Vagina (tissue), 2 donors: ENCODE results near the gene RPGRIP1. TPM values are rescaled to one million over a fixed set of nuclear protein-coding genes. Genes with fewer than 3 reads are reported as not detected.
A peak's percentile ranks its signal among the peaks of the same experiment; 100 is the strongest.

ENCODE experiments used
- DNase-seq, 2 donors: peaks; one replicate each; pipeline ENCODE4 v3.0.0-alpha.2; 2017; ENCODE audit errors: extremely low spot score in 2 of 2
- H3K27ac ChIP-seq: fragments of 200-600 bp; sonication (generic); one replicate; pipeline ENCODE4 v1.5.1; 2019
- H3K27me3 ChIP-seq: fragments of 200-600 bp; sonication (generic); one replicate; pipeline ENCODE4 v1.5.1; 2019
- H3K36me3 ChIP-seq, 2 donors: fragments of 200-600 bp; sonication (generic); one replicate each; pipeline ENCODE4 v1.5.1; 2017 to 2019
- H3K4me1 ChIP-seq: fragments of 200-600 bp; sonication (generic); one replicate; pipeline ENCODE4 v1.5.1; 2019
- H3K4me3 ChIP-seq, 2 donors: fragments of 200-600 bp; sonication (generic); 1 replicate in 1 of 2; 2 replicates in 1 of 2; pipeline ENCODE4 v1.5.1; 2016 to 2019
- H3K9me3 ChIP-seq: fragments of 200-600 bp; sonication (generic); one replicate; pipeline ENCODE4 v1.5.1; 2019
- POLR2A ChIP-seq, 2 donors: fragments of 450-650 bp; IDR thresholded peaks; one replicate each; pipeline ENCODE4 v1.6.1; 2017; ENCODE audit warnings: antibody characterized with exemption in 2 of 2, mild to moderate bottlenecking in 2 of 2, moderate library complexity in 2 of 2
- POLR2AphosphoS5 ChIP-seq, 2 donors: sonication (generic); formaldehyde crosslinking; IDR thresholded peaks; one replicate each; pipeline ENCODE4 v1.9.0; 2017; ENCODE audit warnings: antibody characterized with exemption in 2 of 2, mild to moderate bottlenecking in 2 of 2, low read depth in 1 of 2; ENCODE audit not compliant: insufficient read depth in 1 of 2
- intact Hi-C: fragments of 100-400 bp; cut with DNase I; formaldehyde crosslinking; loops from one replicate; pipeline ENCODE4 v1.15.1; 2023
- total RNA-seq: library from RNA; depleted of rRNA; stranded (reverse); fragments of >200 nt; gene quantifications from one replicate; pipeline ENCODE4 v1.2.3, GENCODE V29; 2016
- TF ChIP-seq, protein P1 (sequence below), 3 experiments: fragments of 450-650 bp in 2 of 3; fragments of 200-600 bp in 1 of 3; sonication (generic) in 1 of 3; IDR thresholded peaks; one replicate each; pipeline ENCODE4 v1.5.1; 2017 to 2019; ENCODE audit warnings: antibody characterized with exemption in 3 of 3, mild to moderate bottlenecking in 2 of 3, moderate library complexity in 2 of 3

RPGRIP1 gene
- total RNA-seq, 1 donor from 2014 or later = not detected

DNA sequence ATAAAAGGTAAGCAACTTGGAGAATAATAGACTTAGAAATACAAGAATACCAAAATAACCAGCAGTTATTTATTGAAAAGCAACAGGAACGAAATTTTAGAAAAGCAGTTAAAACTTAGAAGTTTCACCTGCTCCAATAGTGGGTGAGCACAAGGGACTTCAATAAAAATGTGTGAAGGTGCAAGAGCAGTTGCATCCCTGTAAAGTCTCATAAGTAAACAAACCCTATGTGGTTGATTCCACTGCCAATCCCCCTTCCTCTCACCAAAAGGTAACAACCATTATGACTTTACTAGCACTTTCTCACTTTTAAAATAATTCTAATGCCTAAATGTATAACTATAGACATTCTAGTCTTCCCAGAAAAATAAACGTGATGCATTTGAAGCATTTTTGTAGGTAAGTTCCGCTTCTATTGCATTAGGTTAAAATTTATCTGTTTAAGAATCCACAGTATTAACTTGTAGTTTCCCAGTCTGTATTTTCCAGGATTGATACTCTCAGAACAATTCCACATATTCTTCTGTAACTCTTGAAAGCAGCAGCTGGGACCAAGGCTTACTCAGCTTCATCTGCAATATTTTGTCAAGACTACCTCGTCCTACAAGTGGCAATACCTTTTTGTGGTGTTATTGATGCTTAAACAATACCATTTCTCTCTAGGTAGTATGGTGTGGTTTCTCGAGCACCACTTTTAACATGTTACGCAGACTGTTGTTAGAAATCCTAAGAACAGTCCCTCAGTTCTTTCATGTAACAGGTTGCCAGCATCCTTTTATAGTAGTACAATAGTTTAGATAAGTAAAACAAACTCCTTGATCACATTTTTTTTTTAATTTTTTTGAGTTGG is 42.7 kb upstream of the RPGRIP1 start:
- TF ChIP-seq POLR2AphosphoS5 (IDR thresholded peaks at IDR 0.05; ENCODE audit: insufficient read depth in 1 of 2, low read depth in 1 of 2) = no peak
- no peak for TF ChIP-seq POLR2A (IDR thresholded peaks at IDR 0.05)
- TF ChIP-seq, protein P1, sequence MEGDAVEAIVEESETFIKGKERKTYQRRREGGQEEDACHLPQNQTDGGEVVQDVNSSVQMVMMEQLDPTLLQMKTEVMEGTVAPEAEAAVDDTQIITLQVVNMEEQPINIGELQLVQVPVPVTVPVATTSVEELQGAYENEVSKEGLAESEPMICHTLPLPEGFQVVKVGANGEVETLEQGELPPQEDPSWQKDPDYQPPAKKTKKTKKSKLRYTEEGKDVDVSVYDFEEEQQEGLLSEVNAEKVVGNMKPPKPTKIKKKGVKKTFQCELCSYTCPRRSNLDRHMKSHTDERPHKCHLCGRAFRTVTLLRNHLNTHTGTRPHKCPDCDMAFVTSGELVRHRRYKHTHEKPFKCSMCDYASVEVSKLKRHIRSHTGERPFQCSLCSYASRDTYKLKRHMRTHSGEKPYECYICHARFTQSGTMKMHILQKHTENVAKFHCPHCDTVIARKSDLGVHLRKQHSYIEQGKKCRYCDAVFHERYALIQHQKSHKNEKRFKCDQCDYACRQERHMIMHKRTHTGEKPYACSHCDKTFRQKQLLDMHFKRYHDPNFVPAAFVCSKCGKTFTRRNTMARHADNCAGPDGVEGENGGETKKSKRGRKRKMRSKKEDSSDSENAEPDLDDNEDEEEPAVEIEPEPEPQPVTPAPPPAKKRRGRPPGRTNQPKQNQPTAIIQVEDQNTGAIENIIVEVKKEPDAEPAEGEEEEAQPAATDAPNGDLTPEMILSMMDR (IDR thresholded peaks at IDR 0.05) = no peak
- no peak overlapping the region for H3K27ac ChIP-seq
- H3K4me1 ChIP-seq = peaks cover 88% of the 10 kb centered on the region
- H3K4me3 ChIP-seq = no peak overlapping the region
- H3K27me3 ChIP-seq = no peaks in the 10 kb centered on the region
- intact Hi-C loops = no loop called here
- DNase-seq = no peak
- H3K36me3 ChIP-seq = peaks cover 0 to 19% of the 10 kb centered on the region in 2 donors
- H3K9me3 ChIP-seq = no peaks in the 10 kb centered on the region

DNA sequence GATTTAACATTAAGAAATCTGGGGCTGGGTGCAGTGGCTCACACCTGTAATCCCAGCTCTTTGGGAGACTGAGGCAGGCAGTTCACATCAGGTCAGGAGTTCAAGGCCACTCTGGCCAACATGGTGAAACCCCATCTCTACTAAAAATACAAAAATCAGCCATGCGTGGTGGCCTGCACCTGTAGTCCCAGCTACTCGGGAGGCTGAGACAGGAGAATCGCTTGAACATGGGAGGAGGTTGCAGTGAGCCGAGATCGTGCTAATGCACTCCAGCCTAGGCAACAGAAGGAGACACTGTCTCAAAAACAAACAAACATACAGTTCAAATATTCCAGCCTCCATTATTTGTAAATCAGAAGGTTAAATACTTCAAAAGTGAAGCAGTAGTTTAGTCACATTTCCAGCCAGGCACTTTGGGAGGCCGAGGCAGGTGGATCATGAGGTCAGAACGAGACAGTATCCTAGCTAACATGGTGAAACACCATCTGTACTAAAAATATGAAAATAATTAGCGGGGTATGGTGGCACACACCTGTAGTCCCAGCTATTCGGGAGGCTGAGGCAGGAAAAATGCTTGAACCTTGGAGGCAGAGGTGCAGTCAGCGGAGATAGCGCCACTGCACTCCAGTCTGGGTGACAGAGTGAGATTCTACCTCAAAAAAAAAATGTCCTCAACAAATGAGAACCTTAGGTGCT is 40.9 kb upstream of the RPGRIP1 start:
- no peaks in the 10 kb centered on the region for H3K9me3 ChIP-seq
- intact Hi-C loops = no loop called here
- peaks cover 77% of the 10 kb centered on the region for H3K4me1 ChIP-seq
- no peak overlapping the region for H3K4me3 ChIP-seq
- H3K27me3 ChIP-seq = no peaks in the 10 kb centered on the region
- no peak for TF ChIP-seq POLR2AphosphoS5 (IDR thresholded peaks at IDR 0.05; ENCODE audit: insufficient read depth in 1 of 2, low read depth in 1 of 2)
- TF ChIP-seq, protein P1 (IDR thresholded peaks at IDR 0.05) = no peak
- no peak for TF ChIP-seq POLR2A (IDR thresholded peaks at IDR 0.05)
- no peak overlapping the region for H3K27ac ChIP-seq
- DNase-seq = no peak
- H3K36me3 ChIP-seq = peaks cover 0 to 5% of the 10 kb centered on the region in 2 donors

DNA sequence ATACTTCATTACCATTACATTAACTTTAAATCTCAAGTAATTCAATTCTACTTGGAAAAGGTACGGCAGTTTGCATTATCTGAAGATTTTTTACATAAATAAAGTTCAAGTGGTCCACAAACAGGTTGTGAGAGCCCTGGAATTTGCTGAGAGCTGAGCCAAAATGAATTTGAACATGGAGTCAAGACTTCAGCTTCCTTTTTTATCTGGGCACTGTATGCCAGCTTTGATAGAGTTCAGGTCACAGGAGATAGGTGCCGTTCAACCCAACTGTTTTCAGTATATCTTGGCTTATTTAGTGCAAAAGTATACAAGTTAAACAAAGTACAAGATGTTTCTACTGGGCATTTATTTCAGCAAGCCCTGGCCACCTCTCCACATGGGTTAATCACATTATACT is 39.5 kb upstream of the RPGRIP1 start:
- Histone ChIP-seq H3K4me1 (peaks cover 76% of the 10 kb centered on the region), H3K4me3 (no peak overlapping the region), H3K27me3 (no peaks in the 10 kb centered on the region), H3K27ac (no peak overlapping the region), H3K9me3 (no peaks in the 10 kb centered on the region), H3K36me3 (no peaks in the 10 kb centered on the region)
- intact Hi-C loops = no loop called here
- TF ChIP-seq, protein P1 (IDR thresholded peaks at IDR 0.05) = no peak
- TF ChIP-seq POLR2A (IDR thresholded peaks at IDR 0.05) (no peak), POLR2AphosphoS5 (IDR thresholded peaks at IDR 0.05; ENCODE audit: insufficient read depth in 1 of 2, low read depth in 1 of 2) (no peak)
- no peak for DNase-seq

DNA sequence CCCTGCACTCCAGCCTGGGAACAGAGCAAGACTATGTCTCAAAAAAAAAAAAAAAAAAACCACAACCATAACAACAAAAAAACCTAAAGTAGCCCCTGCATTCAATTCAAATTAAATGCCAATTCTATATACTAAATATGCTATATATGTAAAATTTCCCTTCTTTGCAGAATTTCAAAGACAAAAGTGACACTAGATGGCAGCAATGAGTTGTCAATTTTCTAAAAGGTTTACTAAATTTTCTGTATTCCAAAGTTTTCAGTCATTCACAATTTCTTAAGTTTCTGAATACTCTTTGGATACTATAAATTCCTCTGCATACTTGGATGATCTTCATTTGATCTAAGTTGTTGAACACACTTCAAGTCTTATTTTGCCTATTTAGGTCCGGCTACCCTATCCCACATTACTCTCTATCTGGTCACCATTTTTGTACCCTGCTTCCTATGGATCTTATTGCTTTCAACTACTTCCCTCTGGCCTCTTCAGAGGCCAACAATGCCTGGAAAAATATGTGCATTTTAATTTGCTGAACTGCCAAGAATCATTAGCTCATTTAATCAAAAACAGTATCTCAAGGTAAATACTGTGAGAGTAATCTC is 38.6 kb upstream of the RPGRIP1 start:
- Histone ChIP-seq H3K27me3 (no peaks in the 10 kb centered on the region), H3K4me1 (peaks cover 74% of the 10 kb centered on the region), H3K36me3 (no peaks in the 10 kb centered on the region), H3K9me3 (no peaks in the 10 kb centered on the region), H3K4me3 (no peak overlapping the region), H3K27ac (no peak overlapping the region)
- DNase-seq = no peak
- intact Hi-C loops = no loop called here
- TF ChIP-seq, protein P1 (IDR thresholded peaks at IDR 0.05) = peak in 1 of 3 experiments; percentile 9
- TF ChIP-seq POLR2AphosphoS5 (IDR thresholded peaks at IDR 0.05; ENCODE audit: insufficient read depth in 1 of 2, low read depth in 1 of 2) = no peak
- no peak for TF ChIP-seq POLR2A (IDR thresholded peaks at IDR 0.05)
